Left lung (tissue), 10 donors: Measurements from ENCODE around the gene CGB7. TPM values are rescaled to one million over a fixed set of nuclear protein-coding genes. Genes with fewer than 3 reads are reported as not detected.
"Not testable (repeated sequence)": the region's sequence is repeated elsewhere in the genome, so short reads cannot be mapped to it uniquely, and the experiment has no call there.

ENCODE experiments used
- ATAC-seq: fragments of 200-7000 bp; cut with Tn5 transposase; one replicate; pipeline ENCODE4 v1.9.1; 2020; ENCODE audit warnings: moderate library complexity
- DNase-seq, 4 donors: peaks; one replicate each; pipeline ENCODE4 v3.0.0-alpha.2; 2013 to 2020
- H3K27ac ChIP-seq, 2 donors: fragments of 200-600 bp; sonication (generic) in 1 of 2; one replicate each; pipeline versions ENCODE4 v1.5.0 to v1.8.0; 2020 to 2021
- H3K27me3 ChIP-seq, 2 donors: fragments of 200-600 bp; sonication (generic) in 1 of 2; one replicate each; pipeline versions ENCODE4 v1.5.0 to v1.8.0; 2020 to 2021
- H3K36me3 ChIP-seq, 2 donors: fragments of 200-600 bp; sonication (generic) in 1 of 2; one replicate each; pipeline versions ENCODE4 v1.5.0 to v1.8.0; 2020 to 2021
- H3K4me1 ChIP-seq, 2 donors: fragments of 200-600 bp; one replicate each; pipeline ENCODE4 v1.8.0; 2021
- H3K4me3 ChIP-seq, 2 donors: fragments of 200-600 bp; sonication (generic) in 1 of 2; one replicate each; pipeline versions ENCODE4 v1.5.0 to v1.8.0; 2020 to 2021; ENCODE audit warnings: mild to moderate bottlenecking in 1 of 2
- H3K9me3 ChIP-seq, 2 donors: fragments of 200-600 bp; sonication (generic) in 1 of 2; one replicate each; pipeline versions ENCODE4 v1.5.0 to v1.8.0; 2020 to 2021
- CTCF ChIP-seq, 2 donors: fragments of 200-600 bp; sonication (generic) in 1 of 2; IDR thresholded peaks; one replicate each; pipeline versions ENCODE4 v1.5.0 to v1.8.0; 2021; ENCODE audit warnings: antibody characterized with exemption in 2 of 2
- intact Hi-C, 2 donors: fragments of 100-400 bp; cut with DNase I; formaldehyde crosslinking; loops; one replicate each; pipeline versions ENCODE4 v1.11.2 to v1.14.2; 2022
- polyA plus RNA-seq, 6 donors: library from polyadenylated mRNA; unstranded; fragments of 120-200 nt; gene quantifications; one replicate each; pipeline ENCODE4 v1.2.1, GENCODE V29; 2013; ENCODE audit not compliant: insufficient read length in 6 of 6
- total RNA-seq, 2 donors: library from RNA; stranded (reverse); fragmentation: NEBNext Ultra II Directional; extraction: Animal tissue kit (Norgen Biotek cat#: 25700); gene quantifications; one replicate each; pipeline ENCODE4 v1.2.1, GENCODE V29; 2021
- donor health status: DM: no; HTN: yes; CAD: no.
- donor health status: DM: no; HTN: no; CAD: no.

Gene CGB7
- total and polyA plus RNA-seq, 8 donors: 0.09 to 0.69 (median 0.18) TPM

DNA sequence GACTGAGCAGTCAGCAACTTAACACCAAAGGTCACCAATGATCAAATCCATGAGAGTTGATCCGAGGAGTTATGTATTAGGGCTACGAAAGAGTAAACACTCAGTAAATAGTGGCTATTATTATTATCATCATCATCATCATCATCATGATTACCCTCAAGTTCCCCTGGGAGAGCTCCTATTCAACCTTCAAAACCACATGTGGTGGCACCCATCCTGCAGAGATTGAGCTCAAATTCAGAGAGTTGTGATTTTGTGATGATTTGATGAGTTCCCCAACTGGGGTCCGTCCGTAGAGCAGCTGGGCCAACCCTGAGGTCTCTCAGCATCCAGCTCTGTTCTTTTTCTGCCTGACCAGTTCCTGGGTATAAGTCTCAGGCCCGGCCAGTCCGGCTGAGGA is 32.5 kb downstream of the CGB7 start:
- ATAC-seq, H3K4me3 ChIP-seq: not testable (repeated sequence)

DNA sequence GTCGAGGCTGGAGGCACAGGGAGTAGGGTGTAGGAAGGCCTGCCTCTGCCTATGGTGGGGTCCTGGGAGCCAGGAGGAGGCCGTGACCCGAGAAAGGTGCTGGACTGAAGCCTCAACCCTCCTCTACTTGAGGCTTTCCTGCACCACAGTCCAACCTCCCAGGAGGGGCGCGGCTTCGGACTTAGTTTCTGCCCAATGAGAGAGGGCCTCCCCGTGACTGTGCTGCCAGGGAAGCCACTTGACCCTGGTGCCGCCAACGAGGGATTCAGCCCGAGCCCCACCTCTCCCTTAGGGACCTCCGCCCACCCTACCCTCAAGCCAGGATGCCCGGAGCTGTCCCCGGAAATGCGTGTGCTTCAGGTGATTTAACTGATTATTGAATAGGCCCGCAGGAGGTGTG is 33.3 kb downstream of the CGB7 start, which contains the start of gene CGB3:
Gene CGB3 (minus strand): TSS at position 101 of the 400 bp plus-strand sequence. CDS start 362 bp downstream, outside the sequence.
- H3K27ac ChIP-seq, ATAC-seq, DNase-seq, intact Hi-C loops, H3K9me3 ChIP-seq, H3K4me1 ChIP-seq, H3K4me3 ChIP-seq, H3K36me3 ChIP-seq: not testable (repeated sequence)
- H3K27me3 ChIP-seq: peaks cover 0 to 21% of the 10 kb centered on the region in 2 donors

More for the DNA sequence above, 32.5 kb downstream of the CGB7 start:
- H3K9me3 ChIP-seq, H3K27ac ChIP-seq, H3K4me1 ChIP-seq, intact Hi-C loops, DNase-seq, H3K36me3 ChIP-seq: not testable (repeated sequence)
- H3K27me3 ChIP-seq: peaks cover 0 to 12% of the 10 kb centered on the region in 2 donors

DNA sequence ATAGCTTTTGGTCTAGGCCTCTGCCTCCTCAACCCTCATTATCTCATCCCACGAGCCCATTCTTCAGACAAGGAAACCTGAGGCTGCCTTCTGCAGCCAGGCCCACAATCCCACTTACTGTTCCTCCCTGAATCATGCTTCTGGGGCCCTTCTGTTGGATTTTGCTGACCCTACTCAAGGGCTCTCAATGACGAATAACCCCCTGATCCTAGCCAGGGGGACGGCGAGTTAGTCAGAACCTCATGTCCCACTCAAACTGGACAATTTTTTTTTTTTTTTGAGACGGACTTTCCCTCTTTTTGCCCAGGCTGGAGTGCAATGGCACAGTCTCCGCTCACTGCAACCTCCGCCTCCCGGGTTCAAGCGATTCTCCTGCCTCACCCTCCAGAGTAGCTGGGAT is 35.4 kb downstream of the CGB7 start:
- no peak for TF ChIP-seq CTCF (IDR thresholded peaks at IDR 0.05)
- Histone ChIP-seq H3K36me3 (no peaks in the 10 kb centered on the region), H3K4me3 (no peak overlapping the region), H3K27me3 (peaks cover 0 to 42% of the 10 kb centered on the region in 2 donors), H3K4me1 (peaks cover 11 to 23% of the 10 kb centered on the region in 2 donors), H3K9me3 (no peaks in the 10 kb centered on the region), H3K27ac (no peak overlapping the region)
- intact Hi-C loops: no loop called here
- no peak for DNase-seq
- no peak for ATAC-seq

GRCh38 chr19:49020931-49021895 is 36.3 kb downstream of the CGB7 start:
- intact Hi-C loops: no loop called here

GRCh38 chr19:49020342-49020741 is 37.2 kb downstream of the CGB7 start:
- Histone ChIP-seq H3K27ac (no peak overlapping the region), H3K36me3 (peaks cover 0 to 12% of the 10 kb centered on the region in 2 donors), H3K4me3 (no peak overlapping the region), H3K4me1 (peaks cover 11 to 23% of the 10 kb centered on the region in 2 donors), H3K9me3 (no peaks in the 10 kb centered on the region), H3K27me3 (peaks cover 0 to 43% of the 10 kb centered on the region in 2 donors)
- intact Hi-C loops: no loop called here
- no peak for ATAC-seq
- no peak for TF ChIP-seq CTCF (IDR thresholded peaks at IDR 0.05)
- no peak for DNase-seq

More at GRCh38 chr19:49020931-49021895, 36.3 kb downstream of the CGB7 start:
- TF ChIP-seq CTCF (IDR thresholded peaks at IDR 0.05): no peak
- Histone ChIP-seq H3K27me3 (peaks cover 0 to 43% of the 10 kb centered on the region in 2 donors), H3K4me1 (peaks cover 11 to 23% of the 10 kb centered on the region in 2 donors), H3K9me3 (no peaks in the 10 kb centered on the region), H3K27ac (no peak overlapping the region), H3K4me3 (no peak overlapping the region), H3K36me3 (peaks cover 0 to 3% of the 10 kb centered on the region in 2 donors)
- no peak for ATAC-seq
- no peak for DNase-seq

- intact Hi-C loops: no loop called here
- Histone ChIP-seq H3K27ac (no peak overlapping the region), H3K9me3 (no peaks in the 10 kb centered on the region), H3K4me3 (peak overlapping the region; percentile 28 to 43), H3K36me3 (peaks cover 0 to 21% of the 10 kb centered on the region in 2 donors), H3K4me1 (peaks cover 11 to 23% of the 10 kb centered on the region in 2 donors), H3K27me3 (peaks cover 0 to 43% of the 10 kb centered on the region in 2 donors)
- TF ChIP-seq CTCF (IDR thresholded peaks at IDR 0.05): no peak
- peak in 2 of 4 donors; percentile 83 to 90 for DNase-seq
- ATAC-seq: peak; percentile 88
Measured at GRCh38 chr19:49019242-49019932, 38.2 kb downstream of the CGB7 start.

DNA sequence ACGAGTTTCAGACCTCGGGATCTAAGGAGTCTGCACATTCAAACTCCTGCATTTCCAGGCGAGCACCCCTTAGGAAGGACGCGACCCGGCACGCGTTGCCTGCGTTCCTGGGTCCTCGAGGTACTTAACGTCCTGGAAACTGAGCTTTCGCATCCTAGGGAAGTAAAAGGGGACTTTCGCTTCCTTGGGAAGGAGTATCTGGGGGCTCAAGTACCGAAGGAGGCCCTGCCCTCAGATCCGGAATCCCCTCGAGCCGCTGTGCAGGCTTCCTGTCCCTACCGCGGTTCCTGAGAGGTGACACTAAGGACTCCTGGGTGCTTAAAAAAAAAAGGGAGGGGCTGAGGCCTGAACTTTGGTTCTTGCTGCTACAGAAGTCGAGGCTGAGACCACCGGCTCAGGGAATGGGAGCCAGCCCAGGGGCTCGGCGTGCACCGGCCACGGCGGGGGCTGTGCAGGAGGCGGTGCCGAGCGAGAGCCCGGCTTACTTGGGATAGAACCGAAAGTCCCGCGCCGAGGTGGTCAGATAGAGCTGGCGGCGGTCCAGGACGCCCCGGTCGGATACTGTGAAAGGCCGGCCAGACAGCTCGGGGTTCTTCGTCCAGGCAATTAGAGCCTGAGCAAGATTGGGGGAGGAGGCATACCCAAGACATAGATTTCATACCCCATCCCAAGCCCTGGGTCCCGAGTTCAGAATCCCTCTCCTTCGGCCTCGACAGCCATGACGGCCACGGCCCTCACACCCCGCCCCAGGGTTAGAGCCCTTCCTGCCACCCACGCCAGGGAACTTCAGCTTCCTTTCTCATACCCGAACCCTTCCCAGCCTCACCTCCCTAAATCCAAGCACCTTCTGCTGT is 38.9 kb downstream of the CGB7 start:
- H3K9me3 ChIP-seq, DNase-seq, intact Hi-C loops, H3K27ac ChIP-seq: not testable (repeated sequence)
- Histone ChIP-seq H3K36me3 (peaks cover 0 to 26% of the 10 kb centered on the region in 2 donors), H3K4me3 (peak overlapping the region; percentile 25 to 43), H3K4me1 (peaks cover 11 to 23% of the 10 kb centered on the region in 2 donors), H3K27me3 (peaks cover 0 to 43% of the 10 kb centered on the region in 2 donors)
- peak; percentile 7 for ATAC-seq
